Heart left ventricle (tissue), 16 donors: Measurements from ENCODE around the gene C17orf58. TPM values are rescaled to one million over a fixed set of nuclear protein-coding genes. Genes with fewer than 3 reads are reported as not detected.
A peak's percentile ranks its signal among the peaks of the same experiment; 100 is the strongest.
"Not testable (repeated sequence)": the region's sequence is repeated elsewhere in the genome, so short reads cannot be mapped to it uniquely, and the experiment has no call there.

ENCODE experiments used
- ATAC-seq, 4 donors: fragments of 200-7000 bp; cut with Tn5 transposase; one replicate each; pipeline ENCODE4 v1.9.1; 2020 to 2022; ENCODE audit warnings: moderate library complexity in 4 of 4, mild to moderate bottlenecking in 3 of 4, moderate number of reproducible peaks in 1 of 4
- DNase-seq, 5 donors: peaks; one replicate each; pipeline ENCODE4 v3.0.0-alpha.2; 2020
- H3K27ac ChIP-seq, 12 donors: fragments of 200-600 bp; sonication (generic) in 4 of 12; one replicate each; pipeline versions ENCODE4 v1.5.0 to v1.8.0; 2016 to 2022; ENCODE audit warnings: mild to moderate bottlenecking in 2 of 12
- H3K27me3 ChIP-seq, 9 donors: fragments of 200-600 bp; sonication (generic) in 2 of 9; one replicate each; pipeline versions ENCODE4 v1.5.1 to v1.8.0; 2016 to 2022; ENCODE audit warnings: mild to moderate bottlenecking in 3 of 9
- H3K36me3 ChIP-seq, 9 donors: fragments of 200-600 bp; sonication (generic) in 2 of 9; one replicate each; pipeline versions ENCODE4 v1.5.0 to v1.8.0; 2018 to 2022; ENCODE audit warnings: mild to moderate bottlenecking in 2 of 9
- H3K4me1 ChIP-seq, 12 donors: fragments of 200-600 bp; sonication (generic) in 4 of 12; one replicate each; pipeline versions ENCODE4 v1.5.0 to v1.8.0; 2016 to 2022; ENCODE audit warnings: mild to moderate bottlenecking in 3 of 12
- H3K4me3 ChIP-seq, 12 donors: fragments of 200-600 bp; sonication (generic) in 4 of 12; one replicate each; pipeline versions ENCODE4 v1.5.0 to v1.8.0; 2017 to 2022; ENCODE audit warnings: mild to moderate bottlenecking in 9 of 12, moderate library complexity in 4 of 12
- H3K9me3 ChIP-seq, 12 donors: fragments of 200-600 bp; sonication (generic) in 4 of 12; one replicate each; pipeline versions ENCODE4 v1.5.0 to v1.8.0; 2016 to 2022; ENCODE audit warnings: mild to moderate bottlenecking in 1 of 12
- POLR2A ChIP-seq, 2 donors: fragments of 450-650 bp; IDR thresholded peaks; one replicate each; pipeline ENCODE4 v1.6.1; 2017; ENCODE audit warnings: antibody characterized with exemption in 2 of 2, mild to moderate bottlenecking in 2 of 2, moderate library complexity in 2 of 2
- WGBS, 4 donors: extraction: QIAGEN DNeasy Blood & Tissue Kit in 2 of 4; methylation state at CpG; one replicate each; pipeline versions ENCODE4 v1.1.5 to v1.1.7; 2013 to 2018; 5-methylcytosine and 5-hydroxymethylcytosine counted together
- intact Hi-C, 10 donors: fragments of 100-400 bp; cut with DNase I; formaldehyde crosslinking; loops; one replicate each; pipeline versions ENCODE4 v1.11.1 to v1.14.2; 2022
- polyA plus RNA-seq, 2 donors: library from polyadenylated mRNA; stranded (reverse); fragments of 200-250 nt; gene quantifications; one replicate each; pipeline ENCODE4 v1.2.3, GENCODE V29; 2013
- total RNA-seq, 9 donors: library from RNA; depleted of rRNA in 2 of 9; stranded (reverse); fragments of >200 nt in 2 of 9; fragmentation: NEBNext Ultra II Directional in 3 of 9; extraction: Animal tissue kit (Norgen Biotek cat#: 25700) in 3 of 9; gene quantifications; one replicate each; pipeline versions ENCODE4 v1.1.0 to v1.2.4, GENCODE V29; 2016 to 2023
- TF ChIP-seq, protein P1 (sequence below), 12 donors: fragments of 200-600 bp; sonication (generic) in 4 of 12; IDR thresholded peaks; one replicate each; pipeline versions ENCODE4 v1.5.0 to v1.8.0; 2018 to 2022; ENCODE audit warnings: antibody characterized with exemption in 12 of 12, mild to moderate bottlenecking in 5 of 12
- donor health status: ischemic (EF 13 %, LVEDD 7.1; RV severe dilation, severe dysfunction).
- donor health status: healthy with polysubstance abuse.
- donor health status: DM: no; HTN: yes; CAD: no.
- donor health status: DM: no; HTN: no; CAD: no.
- donor health status: ischemic (EF 25% LVEDD 6.9; RV normal size, moderate dysfunction).
- donor health status: ischemic (EF 25% LVEDD 5.7; RV mildly dilated, moderate dysfunction).
- donor health status: healthy.
- donor health status: DM: yes; HTN: yes; CAD: no.
- donor health status: ischemic (EF 35%, LVEDD 5.7; RV mildly dilated, moderate dysfunction).
- donor health status: nonischemic (EF 11% LVEDD 7.7; RV severe dilation, severe dysfunction).
- donor health status: DM: yes; HTN: yes; CAD: no.
- donor health status: PGD.
- donor health status: ischemic (EF 29% LVEDD 5.4; RV normal size, mild dysfunction).
- donor health status: nonischemic (EF 23%, LVEDD 6.1; RV moderate dilation, normal function).

C17orf58 gene
- total and polyA plus RNA-seq, 11 donors, result 4.1 to 11.8 (median 5.8) TPM

DNA sequence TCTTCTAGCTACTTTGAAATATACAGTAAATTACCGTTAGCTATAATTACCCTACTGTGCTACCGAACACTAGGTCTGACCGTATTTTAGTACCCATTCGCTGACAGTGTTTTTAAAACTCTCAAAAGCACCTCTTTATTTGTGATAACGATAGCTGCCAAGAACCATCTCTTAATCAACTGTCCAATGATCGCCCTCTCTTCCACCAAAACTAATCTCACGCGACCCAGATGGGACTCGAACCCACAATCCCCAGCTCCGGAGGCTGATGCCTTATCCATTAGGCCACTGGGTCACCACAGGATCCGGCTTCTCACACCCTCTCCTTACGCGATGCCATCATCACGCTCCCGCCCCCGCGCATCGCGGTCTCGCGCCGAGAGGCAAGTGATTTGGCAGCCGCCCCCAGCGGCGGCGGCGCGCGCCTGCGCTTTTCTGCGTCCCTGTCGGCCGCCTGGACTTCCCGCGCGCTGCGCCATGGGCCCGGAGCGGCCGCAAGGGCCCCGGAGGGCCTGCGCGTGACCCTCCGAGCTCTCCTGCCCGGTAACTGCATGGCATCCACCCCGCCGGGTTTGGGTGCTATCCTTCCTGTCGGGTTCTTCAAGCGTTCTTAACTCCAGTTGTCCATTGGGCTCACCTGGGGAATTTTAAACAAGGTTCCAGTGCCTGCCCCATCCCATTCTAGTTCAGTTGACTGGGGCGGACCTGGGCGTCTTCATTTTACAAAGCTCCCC, 23.6 kb upstream of the C17orf58 start:
- WGBS, 4 donors, result 1 to 2% (median 1%) methylated on average over 33 to 51 of the region's 51 CpGs
- peak; percentile 96 to 99 (median 98) for ATAC-seq
- Histone ChIP-seq H3K27me3 (no peaks in the 10 kb centered on the region), H3K9me3 (no peaks in the 10 kb centered on the region), H3K27ac (peak overlapping the region; percentile 68 to 92 (median 90)), H3K36me3 (no peaks in the 10 kb centered on the region), H3K4me3 (peak overlapping the region; percentile 43 to 77 (median 65)), H3K4me1 (peaks cover 0 to 7% (median 5%) of the 10 kb centered on the region in 12 donors)
- intact Hi-C loops, result loop anchor here in 3 of 10 donors (1.0 to 2.0 kb wide), 2 partner anchors 27 kb away; no protein-coding TSS in a partner anchor
- DNase-seq, result peak; percentile 95 to 98 (median 96)
- TF ChIP-seq POLR2A (IDR thresholded peaks at IDR 0.05), result peak in 1 of 2 donors; percentile 69
- TF ChIP-seq, protein P1, sequence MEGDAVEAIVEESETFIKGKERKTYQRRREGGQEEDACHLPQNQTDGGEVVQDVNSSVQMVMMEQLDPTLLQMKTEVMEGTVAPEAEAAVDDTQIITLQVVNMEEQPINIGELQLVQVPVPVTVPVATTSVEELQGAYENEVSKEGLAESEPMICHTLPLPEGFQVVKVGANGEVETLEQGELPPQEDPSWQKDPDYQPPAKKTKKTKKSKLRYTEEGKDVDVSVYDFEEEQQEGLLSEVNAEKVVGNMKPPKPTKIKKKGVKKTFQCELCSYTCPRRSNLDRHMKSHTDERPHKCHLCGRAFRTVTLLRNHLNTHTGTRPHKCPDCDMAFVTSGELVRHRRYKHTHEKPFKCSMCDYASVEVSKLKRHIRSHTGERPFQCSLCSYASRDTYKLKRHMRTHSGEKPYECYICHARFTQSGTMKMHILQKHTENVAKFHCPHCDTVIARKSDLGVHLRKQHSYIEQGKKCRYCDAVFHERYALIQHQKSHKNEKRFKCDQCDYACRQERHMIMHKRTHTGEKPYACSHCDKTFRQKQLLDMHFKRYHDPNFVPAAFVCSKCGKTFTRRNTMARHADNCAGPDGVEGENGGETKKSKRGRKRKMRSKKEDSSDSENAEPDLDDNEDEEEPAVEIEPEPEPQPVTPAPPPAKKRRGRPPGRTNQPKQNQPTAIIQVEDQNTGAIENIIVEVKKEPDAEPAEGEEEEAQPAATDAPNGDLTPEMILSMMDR (IDR thresholded peaks at IDR 0.05), result peak; percentile 31 to 55 (median 44)

DNA sequence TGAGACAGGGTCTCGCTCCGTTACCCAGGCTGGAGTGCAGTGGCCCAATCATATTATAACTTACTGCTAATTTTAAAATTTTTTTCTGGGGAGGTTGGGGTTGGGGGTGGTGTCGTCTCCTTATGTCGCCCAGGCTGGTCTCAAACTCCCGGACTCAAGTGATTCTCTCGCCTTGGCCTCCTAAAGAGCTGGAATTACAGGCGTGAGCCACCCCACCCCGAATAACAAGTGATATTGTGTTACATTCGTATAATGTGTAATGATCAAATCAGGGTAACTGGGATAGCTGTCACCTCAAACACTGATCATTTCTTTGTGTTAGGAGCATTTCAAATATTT, 23.0 kb upstream of the C17orf58 start:
- ATAC-seq (peak in 1 of 4 donors; percentile 2), DNase-seq (no peak)
- H3K4me1 ChIP-seq, result peaks cover 0 to 7% (median 5%) of the 10 kb centered on the region in 12 donors
- no peaks in the 10 kb centered on the region for H3K36me3 ChIP-seq
- H3K27me3 ChIP-seq, result no peaks in the 10 kb centered on the region
- 76 to 81% (median 79%) methylated on average over 9 of the region's 9 CpGs for WGBS, 4 donors
- peak overlapping the region in 5 of 12 donors; percentile 14 to 92 (median 91) for H3K27ac ChIP-seq
- no peak for TF ChIP-seq POLR2A (IDR thresholded peaks at IDR 0.05)
- TF ChIP-seq, protein P1 (IDR thresholded peaks at IDR 0.05), result no peak
- H3K9me3 ChIP-seq, result no peaks in the 10 kb centered on the region
- H3K4me3 ChIP-seq, result peak overlapping the region in 8 of 12 donors; percentile 59 to 77 (median 66)
- intact Hi-C loops, result loop anchor here in 2 of 10 donors (1.0 to 2.0 kb wide), 2 partner anchors 26 to 27 kb away; no protein-coding TSS in a partner anchor

GRCh38 chr17:68018493-68018892, 22.2 kb upstream of the C17orf58 start:
- DNase-seq, H3K27ac ChIP-seq, H3K27me3 ChIP-seq, H3K36me3 ChIP-seq, H3K9me3 ChIP-seq, H3K4me3 ChIP-seq, ATAC-seq, H3K4me1 ChIP-seq: not testable (repeated sequence)
- intact Hi-C loops, result loop anchor here in 1 of 10 donors (2.0 kb wide), 1 partner anchor 26 kb away; no protein-coding TSS in a partner anchor
- WGBS, 4 donors, result 94 to 96% (median 94%) methylated on average over 21 of the region's 21 CpGs

GRCh38 chr17:68016838-68017237, 20.6 kb upstream of the C17orf58 start:
- Histone ChIP-seq H3K4me3 (no peak overlapping the region), H3K4me1 (peaks cover 0 to 7% (median 5%) of the 10 kb centered on the region in 12 donors), H3K27me3 (no peaks in the 10 kb centered on the region), H3K27ac (no peak overlapping the region), H3K9me3 (no peaks in the 10 kb centered on the region), H3K36me3 (no peaks in the 10 kb centered on the region)
- DNase-seq (no peak), ATAC-seq (no peak)
- TF ChIP-seq, protein P1 (IDR thresholded peaks at IDR 0.05), result no peak
- no peak for TF ChIP-seq POLR2A (IDR thresholded peaks at IDR 0.05)
- whole genome bisulfite sequencing, 4 donors, result 92 to 95% (median 94%) methylated on average over 2 of the region's 2 CpGs
- intact Hi-C loops, result no loop called here
